ENCODE measurements around the gene NR6A1. TPM values are rescaled to one million over a fixed set of nuclear protein-coding genes. Genes with fewer than 3 reads are reported as not detected.

Gene NR6A1
- total and polyA plus RNA-seq, 12 donors: 0.29 to 2.0 (median 1.2) TPM

GRCh38 chr9:124497441-124497840 lies 273.7 kb downstream of the NR6A1 start:
- Histone ChIP-seq H3K9me3 (no peaks in the 10 kb centered on the region), H3K4me3 (no peak overlapping the region), H3K36me3 (no peaks in the 10 kb centered on the region), H3K27ac (no peak overlapping the region), H3K4me1 (no peaks in the 10 kb centered on the region), H3K27me3 (peaks cover 2 to 64% (median 38%) of the 10 kb centered on the region in 7 donors)
- whole genome bisulfite sequencing, 2 donors: 86 to 97% methylated on average over 8 of the region's 8 CpGs
- TF ChIP-seq, protein P1, sequence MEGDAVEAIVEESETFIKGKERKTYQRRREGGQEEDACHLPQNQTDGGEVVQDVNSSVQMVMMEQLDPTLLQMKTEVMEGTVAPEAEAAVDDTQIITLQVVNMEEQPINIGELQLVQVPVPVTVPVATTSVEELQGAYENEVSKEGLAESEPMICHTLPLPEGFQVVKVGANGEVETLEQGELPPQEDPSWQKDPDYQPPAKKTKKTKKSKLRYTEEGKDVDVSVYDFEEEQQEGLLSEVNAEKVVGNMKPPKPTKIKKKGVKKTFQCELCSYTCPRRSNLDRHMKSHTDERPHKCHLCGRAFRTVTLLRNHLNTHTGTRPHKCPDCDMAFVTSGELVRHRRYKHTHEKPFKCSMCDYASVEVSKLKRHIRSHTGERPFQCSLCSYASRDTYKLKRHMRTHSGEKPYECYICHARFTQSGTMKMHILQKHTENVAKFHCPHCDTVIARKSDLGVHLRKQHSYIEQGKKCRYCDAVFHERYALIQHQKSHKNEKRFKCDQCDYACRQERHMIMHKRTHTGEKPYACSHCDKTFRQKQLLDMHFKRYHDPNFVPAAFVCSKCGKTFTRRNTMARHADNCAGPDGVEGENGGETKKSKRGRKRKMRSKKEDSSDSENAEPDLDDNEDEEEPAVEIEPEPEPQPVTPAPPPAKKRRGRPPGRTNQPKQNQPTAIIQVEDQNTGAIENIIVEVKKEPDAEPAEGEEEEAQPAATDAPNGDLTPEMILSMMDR (IDR thresholded peaks at IDR 0.05): no peak
- no peak for DNase-seq
- ATAC-seq: no peak
- intact Hi-C loops (cut with DNase I): no loop called here

DNA sequence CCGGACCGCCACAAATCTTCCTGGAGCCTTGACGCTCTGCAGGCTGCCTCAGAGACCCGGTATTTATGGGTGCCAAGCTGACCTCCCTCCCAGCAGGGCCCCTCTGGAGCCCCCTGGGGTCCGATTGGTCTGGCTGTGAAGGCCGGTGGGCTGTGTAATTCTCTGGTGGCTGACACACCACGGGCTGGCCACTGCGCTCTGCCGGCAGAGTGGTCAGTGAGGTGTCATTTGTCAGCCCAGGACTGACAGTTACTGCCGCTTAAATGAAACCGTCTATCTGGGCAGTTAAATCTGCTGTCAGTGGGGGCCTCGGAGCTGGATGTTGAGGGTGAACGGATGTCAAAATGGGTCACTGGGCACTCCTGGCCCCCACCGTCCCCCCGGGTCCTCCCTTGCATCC lies 274.6 kb downstream of the NR6A1 start:
- ATAC-seq: no peak
- no peaks in the 10 kb centered on the region for H3K9me3 ChIP-seq
- H3K36me3 ChIP-seq: no peaks in the 10 kb centered on the region
- WGBS, 2 donors: 76 to 84% methylated on average over 15 of the region's 15 CpGs
- intact Hi-C loops (cut with DNase I): no loop called here
- H3K27ac ChIP-seq: no peak overlapping the region
- H3K4me3 ChIP-seq: no peak overlapping the region
- H3K27me3 ChIP-seq: peaks cover 0 to 57% (median 28%) of the 10 kb centered on the region in 7 donors
- no peak for DNase-seq
- H3K4me1 ChIP-seq: no peaks in the 10 kb centered on the region
- TF ChIP-seq, protein P1 (IDR thresholded peaks at IDR 0.05): no peak

GRCh38 chr9:124496075-124496449 lies 275.0 kb downstream of the NR6A1 start:
- TF ChIP-seq, protein P1 (IDR thresholded peaks at IDR 0.05): no peak
- peaks cover 0 to 54% (median 24%) of the 10 kb centered on the region in 7 donors for H3K27me3 ChIP-seq
- DNase-seq (no peak), ATAC-seq (no peak)
- H3K9me3 ChIP-seq: no peaks in the 10 kb centered on the region
- no peaks in the 10 kb centered on the region for H3K4me1 ChIP-seq
- intact Hi-C loops (cut with DNase I): no loop called here
- H3K36me3 ChIP-seq: no peaks in the 10 kb centered on the region
- H3K4me3 ChIP-seq: no peak overlapping the region
- no peak overlapping the region for H3K27ac ChIP-seq
- WGBS, 2 donors: 80 to 89% methylated on average over 3 of the region's 3 CpGs

- no peaks in the 10 kb centered on the region for H3K9me3 ChIP-seq
- TF ChIP-seq, protein P1 (IDR thresholded peaks at IDR 0.05): no peak
- peaks cover 0 to 54% (median 22%) of the 10 kb centered on the region in 7 donors for H3K27me3 ChIP-seq
- H3K4me1 ChIP-seq: no peaks in the 10 kb centered on the region
- DNase-seq (no peak), ATAC-seq (peak in 1 of 8 donors; percentile 36)
- no peak overlapping the region for H3K27ac ChIP-seq
- intact Hi-C loops (cut with DNase I): no loop called here
- 74 to 76% methylated on average over 31 of the region's 31 CpGs for WGBS, 2 donors
- no peaks in the 10 kb centered on the region for H3K36me3 ChIP-seq
- H3K4me3 ChIP-seq: no peak overlapping the region
These were observed 275.7 kb downstream of the NR6A1 start for GRCh38 chr9:124495126-124496074.

Data from heart right ventricle (tissue), 16 donors.